IPS-18a (cell line): ENCODE results near the gene CARD6.
"Not testable (repeated sequence)": the region's sequence is repeated elsewhere in the genome, so short reads cannot be mapped to it uniquely, and the experiment has no call there.

Source experiments
- H3K27ac ChIP-seq: one replicate; pipeline ENCODE4 v1.5.1; 2013; ENCODE audit warnings: low read length
- H3K27me3 ChIP-seq: one replicate; pipeline ENCODE4 v1.6.1; 2013; ENCODE audit warnings: mild to moderate bottlenecking, low read length; ENCODE audit not compliant: control insufficient read depth, insufficient read depth
- H3K36me3 ChIP-seq: one replicate; pipeline ENCODE4 v1.6.1; 2013; ENCODE audit warnings: low read depth, low read length; ENCODE audit not compliant: control insufficient read depth
- H3K4me1 ChIP-seq: one replicate; pipeline ENCODE4 v1.6.1; 2013; ENCODE audit warnings: low read depth, low read length; ENCODE audit not compliant: control insufficient read depth
- H3K4me3 ChIP-seq: one replicate; pipeline ENCODE4 v1.5.1; 2013; ENCODE audit warnings: low read length
- H3K9ac ChIP-seq: one replicate; pipeline ENCODE4 v1.6.1; 2013; ENCODE audit warnings: mild to moderate bottlenecking, low read length, moderate library complexity
- H3K9me3 ChIP-seq: one replicate; pipeline ENCODE4 v1.6.1; 2013; ENCODE audit warnings: low read depth, low read length; ENCODE audit not compliant: control insufficient read depth

The CARD6 gene, protein sequence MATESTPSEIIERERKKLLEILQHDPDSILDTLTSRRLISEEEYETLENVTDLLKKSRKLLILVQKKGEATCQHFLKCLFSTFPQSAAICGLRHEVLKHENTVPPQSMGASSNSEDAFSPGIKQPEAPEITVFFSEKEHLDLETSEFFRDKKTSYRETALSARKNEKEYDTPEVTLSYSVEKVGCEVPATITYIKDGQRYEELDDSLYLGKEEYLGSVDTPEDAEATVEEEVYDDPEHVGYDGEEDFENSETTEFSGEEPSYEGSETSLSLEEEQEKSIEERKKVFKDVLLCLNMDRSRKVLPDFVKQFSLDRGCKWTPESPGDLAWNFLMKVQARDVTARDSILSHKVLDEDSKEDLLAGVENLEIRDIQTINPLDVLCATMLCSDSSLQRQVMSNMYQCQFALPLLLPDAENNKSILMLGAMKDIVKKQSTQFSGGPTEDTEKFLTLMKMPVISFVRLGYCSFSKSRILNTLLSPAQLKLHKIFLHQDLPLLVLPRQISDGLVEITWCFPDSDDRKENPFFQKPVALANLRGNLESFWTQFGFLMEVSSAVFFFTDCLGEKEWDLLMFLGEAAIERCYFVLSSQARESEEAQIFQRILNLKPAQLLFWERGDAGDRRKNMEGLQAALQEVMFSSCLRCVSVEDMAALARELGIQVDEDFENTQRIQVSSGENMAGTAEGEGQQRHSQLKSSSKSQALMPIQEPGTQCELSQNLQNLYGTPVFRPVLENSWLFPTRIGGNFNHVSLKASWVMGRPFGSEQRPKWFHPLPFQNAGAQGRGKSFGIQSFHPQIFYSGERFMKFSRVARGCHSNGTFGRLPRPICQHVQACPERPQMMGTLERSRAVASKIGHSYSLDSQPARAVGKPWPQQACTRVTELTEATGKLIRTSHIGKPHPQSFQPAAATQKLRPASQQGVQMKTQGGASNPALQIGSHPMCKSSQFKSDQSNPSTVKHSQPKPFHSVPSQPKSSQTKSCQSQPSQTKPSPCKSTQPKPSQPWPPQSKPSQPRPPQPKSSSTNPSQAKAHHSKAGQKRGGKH

DNA sequence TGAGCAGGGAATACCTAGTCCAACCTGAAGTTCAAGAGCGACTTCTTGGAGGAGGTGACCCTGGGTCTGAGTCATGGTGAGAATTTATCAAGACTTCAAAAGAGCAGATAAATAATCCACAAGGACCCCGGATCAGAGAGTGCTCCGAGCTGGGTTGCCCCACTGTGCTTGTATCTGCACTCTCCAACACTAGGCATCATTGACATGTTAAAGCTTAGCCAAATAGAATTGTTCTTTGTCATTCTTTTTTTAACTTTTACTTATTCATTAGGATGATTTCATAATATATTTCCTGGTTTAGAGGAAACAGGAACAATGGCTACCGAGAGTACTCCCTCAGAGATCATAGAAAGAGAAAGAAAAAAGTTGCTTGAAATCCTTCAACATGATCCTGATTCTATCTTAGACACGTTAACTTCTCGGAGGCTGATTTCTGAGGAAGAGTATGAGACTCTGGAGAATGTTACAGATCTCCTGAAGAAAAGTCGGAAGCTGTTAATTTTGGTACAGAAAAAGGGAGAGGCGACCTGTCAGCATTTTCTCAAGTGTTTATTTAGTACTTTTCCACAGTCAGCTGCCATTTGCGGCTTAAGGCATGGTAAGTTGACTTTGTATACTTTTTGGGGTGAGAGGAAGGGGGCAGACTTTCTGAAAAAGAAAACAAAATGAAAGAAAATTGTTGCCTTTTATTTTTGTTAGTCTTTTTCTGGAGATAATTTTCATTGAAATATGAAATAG, at the start of gene CARD6:
Gene CARD6 (plus strand): TSS at position 300 of the 738 bp plus-strand sequence. CDS start 16 bp downstream, at position 316.
- Histone ChIP-seq H3K27me3 (no peaks in the 10 kb centered on the region), H3K9ac (no peak within 1 kb of the TSS), H3K4me1 (peaks cover 12% of the 10 kb centered on the region), H3K36me3 (no peaks in the 10 kb centered on the region), H3K4me3 (peak within 1 kb of the TSS; percentile 39), H3K9me3 (no peaks in the 10 kb centered on the region), H3K27ac (no peak within 1 kb of the TSS)

DNA sequence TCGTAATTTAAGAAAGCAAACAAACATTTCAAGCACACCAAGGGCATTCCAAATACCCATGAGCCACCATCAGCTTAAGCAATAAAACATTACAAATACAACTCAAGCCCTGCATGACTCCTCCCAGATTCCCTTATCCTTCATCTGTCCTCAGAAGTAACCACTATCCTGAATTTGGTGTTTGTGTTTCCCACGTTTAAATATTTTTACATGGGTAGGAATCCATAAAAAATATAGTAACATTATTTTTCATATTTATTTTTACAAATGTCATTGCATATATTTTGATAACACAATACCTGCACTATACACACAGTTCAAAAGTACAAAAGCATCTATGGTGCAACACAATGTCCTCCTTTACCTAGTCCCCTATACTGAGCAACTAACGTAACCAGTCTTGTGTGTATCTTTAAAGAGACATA, 49.4 kb upstream of the CARD6 start:
- Histone ChIP-seq H3K36me3 (no peaks in the 10 kb centered on the region), H3K27ac (no peak overlapping the region), H3K27me3 (no peaks in the 10 kb centered on the region), H3K9me3 (no peaks in the 10 kb centered on the region), H3K4me1 (peaks cover 5% of the 10 kb centered on the region), H3K9ac (no peak overlapping the region), H3K4me3 (no peak overlapping the region)

DNA sequence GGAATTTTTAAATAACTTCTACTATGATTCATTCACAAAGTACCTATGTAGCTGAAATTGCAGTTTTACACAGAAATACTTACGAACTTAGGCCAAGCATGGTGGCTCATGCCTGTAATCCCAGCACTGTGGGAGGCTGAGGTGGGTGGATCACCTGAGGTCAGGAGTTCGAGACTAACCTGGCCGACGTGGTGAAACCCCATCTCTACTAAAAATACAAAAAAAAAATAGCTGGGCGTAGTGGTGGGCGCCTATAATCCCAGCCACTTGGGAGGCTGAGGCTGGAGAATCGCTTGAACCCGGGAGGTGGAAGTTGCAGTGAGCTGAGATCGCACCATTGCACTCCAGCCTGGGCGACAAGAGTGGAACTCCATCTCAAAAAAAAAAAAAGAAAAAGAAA, 48.5 kb upstream of the CARD6 start:
- H3K9me3 ChIP-seq, H3K9ac ChIP-seq, H3K4me3 ChIP-seq, H3K27ac ChIP-seq, H3K36me3 ChIP-seq, H3K4me1 ChIP-seq, H3K27me3 ChIP-seq: not testable (repeated sequence)

DNA sequence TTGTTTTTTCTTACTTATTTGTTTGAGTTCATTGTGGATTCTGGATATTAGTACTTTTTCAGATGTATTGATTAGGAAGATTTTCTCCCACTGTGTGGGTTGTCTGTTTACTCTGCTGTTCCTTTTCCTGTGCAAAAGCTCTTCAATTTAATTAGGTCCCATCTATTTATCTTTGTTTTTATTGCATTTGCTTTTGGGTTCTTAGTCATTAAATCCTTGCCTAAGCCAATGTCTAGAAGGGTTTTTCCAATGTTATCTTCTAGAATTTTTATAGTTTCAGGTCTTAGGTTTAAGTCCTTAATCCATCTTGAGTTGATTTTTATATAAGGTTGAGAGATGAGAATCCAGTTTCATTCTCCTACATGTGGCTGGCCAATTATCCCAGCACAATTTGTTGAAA, 46.8 kb upstream of the CARD6 start:
- H3K27me3 ChIP-seq, H3K9ac ChIP-seq, H3K27ac ChIP-seq, H3K4me3 ChIP-seq, H3K9me3 ChIP-seq, H3K36me3 ChIP-seq: not testable (repeated sequence)
- H3K4me1 ChIP-seq = peaks cover 17% of the 10 kb centered on the region

DNA sequence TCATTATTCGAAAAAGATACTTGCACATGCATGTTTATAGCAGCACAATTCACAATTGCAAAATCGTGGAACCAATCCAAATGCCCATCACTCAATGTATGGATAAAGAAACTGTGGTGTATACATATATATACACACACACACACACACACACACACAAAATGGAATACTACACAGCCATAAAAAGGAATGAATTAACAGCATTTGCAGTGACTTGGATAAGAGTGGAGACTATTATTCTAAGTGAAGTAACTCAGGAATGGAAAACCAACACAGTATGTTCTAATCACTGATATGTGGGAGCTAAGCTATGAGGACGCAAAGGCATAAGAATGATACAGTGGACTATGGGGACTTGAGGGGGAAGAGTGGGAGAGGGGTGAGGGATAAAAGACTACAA, 46.3 kb upstream of the CARD6 start:
- peaks cover 21% of the 10 kb centered on the region for H3K4me1 ChIP-seq

DNA sequence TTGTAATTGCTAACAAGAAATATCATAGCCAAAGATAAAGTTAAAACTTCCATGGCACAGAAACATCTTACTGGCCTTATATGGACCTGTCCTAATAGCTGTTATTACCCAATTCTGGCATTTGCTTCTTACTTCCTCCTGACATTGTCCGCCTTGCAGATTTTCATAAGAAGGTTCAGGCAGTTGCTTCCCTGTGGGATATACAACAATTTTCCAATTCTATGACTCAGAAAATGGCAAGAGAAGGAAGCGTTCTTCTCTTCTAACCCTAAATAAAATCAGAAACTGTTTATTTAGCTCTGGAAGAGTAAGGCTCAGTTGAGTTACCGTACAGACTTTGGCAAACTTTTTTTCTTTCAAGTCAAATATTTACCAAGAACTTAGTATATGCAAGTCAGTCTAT, 44.7 kb upstream of the CARD6 start:
- Histone ChIP-seq H3K27ac (no peak overlapping the region), H3K9me3 (no peaks in the 10 kb centered on the region), H3K9ac (peak overlapping the region; percentile 83), H3K27me3 (no peaks in the 10 kb centered on the region), H3K4me1 (peaks cover 21% of the 10 kb centered on the region), H3K4me3 (peak overlapping the region; percentile 99), H3K36me3 (no peaks in the 10 kb centered on the region)

More for the DNA sequence above, 46.3 kb upstream of the CARD6 start:
- H3K9me3 ChIP-seq, H3K27ac ChIP-seq, H3K27me3 ChIP-seq, H3K4me3 ChIP-seq, H3K9ac ChIP-seq, H3K36me3 ChIP-seq: not testable (repeated sequence)

DNA sequence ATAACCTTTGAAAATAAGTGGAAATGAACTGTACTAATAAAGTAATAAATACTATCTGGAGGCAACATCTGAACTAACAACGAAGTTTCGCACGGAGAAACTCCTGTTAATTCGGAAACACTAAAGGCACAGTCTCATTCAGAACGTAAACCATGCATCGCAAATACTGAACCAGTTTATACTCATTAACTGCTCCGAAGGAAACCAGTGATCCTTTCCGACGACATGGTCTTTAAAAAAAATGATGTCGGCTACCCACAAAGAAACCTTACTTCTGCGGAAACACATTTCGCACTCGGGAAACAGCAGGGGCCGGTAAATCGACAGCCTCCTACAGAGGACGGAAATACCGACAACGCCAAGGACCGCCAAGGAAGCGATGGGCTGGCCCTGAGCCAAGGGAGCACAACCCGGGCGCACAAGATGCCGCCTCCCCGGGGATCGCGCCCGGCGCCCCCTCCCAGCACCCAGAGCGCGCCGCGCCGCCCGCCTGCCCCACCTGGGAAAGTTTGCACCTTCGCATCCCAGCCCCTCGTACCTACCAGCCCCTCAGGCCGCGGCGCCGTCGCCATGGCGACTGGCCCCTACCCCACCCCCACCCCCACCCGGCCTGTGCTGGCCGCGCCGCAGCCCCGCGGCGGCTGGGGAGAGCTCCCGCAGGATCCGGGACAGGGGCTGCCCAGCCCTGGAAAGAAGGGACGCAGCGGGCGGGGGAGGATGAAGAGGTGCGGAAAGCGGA, 43.7 kb upstream of the CARD6 start:
- no peaks in the 10 kb centered on the region for H3K36me3 ChIP-seq
- peak overlapping the region; percentile 99 for H3K4me3 ChIP-seq
- H3K9ac ChIP-seq = peak overlapping the region; percentile 83
- no peaks in the 10 kb centered on the region for H3K9me3 ChIP-seq
- H3K27me3 ChIP-seq = no peaks in the 10 kb centered on the region
- H3K27ac ChIP-seq = peak overlapping the region; percentile 88
- H3K4me1 ChIP-seq = peaks cover 27% of the 10 kb centered on the region

DNA sequence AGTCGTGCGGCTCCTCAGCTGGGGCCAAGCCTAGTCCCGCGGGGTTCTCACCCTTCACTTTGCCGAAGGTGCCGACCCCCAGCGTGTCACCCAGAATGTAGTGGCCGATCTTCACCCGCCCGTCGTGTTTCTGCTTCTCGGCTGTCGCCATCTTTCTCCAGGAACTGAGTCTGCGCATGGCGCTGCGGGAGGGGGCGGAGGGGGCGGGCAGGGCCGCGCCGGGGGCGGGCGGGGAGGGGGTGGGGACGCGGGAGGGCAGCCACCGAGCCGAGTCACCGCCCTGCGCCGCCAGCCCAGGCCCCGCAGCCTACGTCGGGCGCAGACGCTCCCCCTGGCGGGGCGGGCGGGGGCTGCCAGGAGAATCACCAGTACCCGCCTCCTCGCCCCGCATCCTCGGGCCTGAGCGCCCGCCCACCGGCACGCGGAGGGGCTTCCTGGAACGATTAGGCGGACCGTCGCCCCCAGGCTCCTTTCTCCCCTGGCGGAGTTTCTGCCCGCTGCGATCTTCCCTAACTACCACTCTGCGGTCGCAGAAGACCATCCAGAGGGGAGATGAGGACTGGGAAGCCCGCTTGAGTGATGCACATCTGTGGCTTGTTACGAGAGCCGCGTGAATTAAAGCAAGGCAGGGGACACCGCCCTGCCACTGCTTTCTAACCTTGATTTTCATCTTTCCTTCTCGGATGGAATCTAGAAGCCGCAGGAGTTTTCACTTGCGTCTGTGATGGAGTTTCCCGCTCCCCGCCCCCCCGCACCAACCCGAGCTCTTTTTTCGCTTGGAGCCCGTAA, 43.0 kb upstream of the CARD6 start, which contains the start of gene PRKAA1:
Gene PRKAA1 (minus strand): TSS at position 363 of the 789 bp plus-strand sequence. CDS start 185 bp downstream, at position 178.
- Histone ChIP-seq H3K9ac (peak within 1 kb of the TSS; percentile 94), H3K27ac (peak within 1 kb of the TSS; percentile 88), H3K4me1 (peaks cover 27% of the 10 kb centered on the region)

DNA sequence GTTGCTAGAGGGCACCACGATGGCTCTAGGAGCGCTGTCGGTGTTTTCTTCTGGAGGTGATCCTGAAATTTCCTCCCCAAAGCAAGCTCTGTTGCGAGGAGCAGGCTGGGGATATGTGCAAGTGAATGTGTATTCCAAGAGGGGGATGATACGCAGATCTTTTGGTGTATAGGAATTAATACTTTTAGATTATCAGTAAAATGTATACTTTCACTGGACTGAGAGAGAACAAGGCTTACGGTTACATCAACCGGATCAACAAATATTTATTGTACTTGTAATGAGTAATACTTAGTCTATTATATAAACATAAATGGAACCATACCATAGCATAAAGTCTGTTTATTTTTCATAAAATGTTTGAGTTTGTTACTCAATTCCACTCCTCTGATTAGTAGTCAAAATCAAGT, 42.4 kb upstream of the CARD6 start:
- H3K27me3 ChIP-seq = no peaks in the 10 kb centered on the region
- H3K9ac ChIP-seq = peak overlapping the region; percentile 94
- H3K36me3 ChIP-seq = no peaks in the 10 kb centered on the region
- peak overlapping the region; percentile 85 for H3K27ac ChIP-seq
- peaks cover 27% of the 10 kb centered on the region for H3K4me1 ChIP-seq
- H3K4me3 ChIP-seq = peak overlapping the region; percentile 96
- H3K9me3 ChIP-seq = no peaks in the 10 kb centered on the region

More for the DNA sequence above, 43.0 kb upstream of the CARD6 start, which contains the start of gene PRKAA1:
- no peaks in the 10 kb centered on the region for H3K36me3 ChIP-seq
- peak within 1 kb of the TSS; percentile 99 for H3K4me3 ChIP-seq
- no peaks in the 10 kb centered on the region for H3K9me3 ChIP-seq
- H3K27me3 ChIP-seq = no peaks in the 10 kb centered on the region

DNA sequence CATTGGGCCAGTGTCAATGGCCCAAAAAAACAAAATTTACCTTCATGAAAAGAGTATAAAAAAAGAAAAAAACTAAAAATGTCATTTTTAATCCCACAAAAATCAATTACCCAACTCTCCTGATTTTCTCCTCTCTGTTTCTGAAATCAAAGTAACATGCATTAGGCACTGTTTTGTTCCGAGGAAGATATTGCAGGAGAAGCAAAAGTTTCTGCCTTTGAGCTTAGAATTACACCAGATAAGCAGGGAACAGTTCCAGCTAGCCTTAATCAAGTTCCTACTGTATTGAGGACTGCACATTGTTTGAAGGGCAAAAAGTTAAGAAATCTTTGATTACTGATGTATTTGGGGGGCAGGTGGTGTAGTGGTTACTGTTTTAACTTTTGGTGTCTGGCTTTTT, 41.9 kb upstream of the CARD6 start:
- Histone ChIP-seq H3K4me1 (peaks cover 27% of the 10 kb centered on the region), H3K27me3 (no peaks in the 10 kb centered on the region), H3K36me3 (no peaks in the 10 kb centered on the region), H3K9me3 (no peaks in the 10 kb centered on the region), H3K9ac (peak overlapping the region; percentile 94), H3K4me3 (peak overlapping the region; percentile 96), H3K27ac (no peak overlapping the region)
